NT2/D1 (cell line): ENCODE measurements around the gene TSPOAP1.

ENCODE experiments used
- SUZ12 ChIP-seq: IDR thresholded peaks from 2 replicates; pipeline ENCODE4 v1.6.1; 2011; ENCODE audit not compliant: insufficient read length, insufficient read depth; ENCODE audit errors: extremely low read depth
- YY1 ChIP-seq: IDR thresholded peaks from 2 replicates; pipeline ENCODE4 v1.6.1; 2011; ENCODE audit not compliant: insufficient read length, insufficient read depth

DNA sequence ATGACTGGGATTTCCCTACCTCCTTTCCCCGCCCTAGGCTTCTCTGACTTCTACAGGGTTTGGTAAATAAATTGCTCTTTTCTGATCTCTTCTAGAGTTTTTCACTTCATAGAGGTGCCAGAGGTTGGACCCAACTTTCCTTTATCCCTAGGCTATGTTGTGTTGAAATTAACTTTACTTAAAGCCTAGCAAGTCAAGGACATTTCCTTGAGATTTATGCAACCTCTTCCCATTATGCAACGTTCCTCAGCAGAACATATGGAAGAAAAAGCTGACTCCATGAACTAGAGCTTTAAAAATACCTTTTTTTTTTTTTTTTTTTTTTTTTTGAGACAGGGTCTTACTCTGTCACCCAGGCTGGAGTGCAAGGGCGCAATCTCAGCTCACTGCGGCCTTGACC is 63.3 kb downstream of the TSPOAP1 start:
- no peak for TF ChIP-seq YY1
- TF ChIP-seq SUZ12, result no peak
